BE2C (cell line): Measurements from ENCODE around the gene SGPL1.

Experiments used
- DNase-seq: peaks from one replicate; pipeline ENCODE4 v3.0.0-alpha.2; 2020
- H3K27me3 ChIP-seq: fragments of 250-450 bp; sonication (Bioruptor Pico); 2 replicates; pipeline ENCODE4 v1.5.1; 2020; ENCODE audit warnings: mild to moderate bottlenecking
- H3K36me3 ChIP-seq: fragments of 250-450 bp; sonication (Bioruptor Pico); 2 replicates; pipeline ENCODE4 v1.5.1; 2020; ENCODE audit warnings: mild to moderate bottlenecking
- H3K4me1 ChIP-seq: fragments of 250-450 bp; sonication (Bioruptor Pico); 2 replicates; pipeline ENCODE4 v1.5.1; 2020
- H3K4me3 ChIP-seq: 2 replicates; pipeline ENCODE4 v1.5.1; 2011; ENCODE audit warnings: low read depth, low read length
- H3K9me3 ChIP-seq: fragments of 250-450 bp; sonication (Bioruptor Pico); 2 replicates; pipeline ENCODE4 v1.5.1; 2020
- CTCF ChIP-seq: IDR thresholded peaks from 2 replicates; pipeline ENCODE4 v1.5.1; 2012; ENCODE audit warnings: mild to moderate bottlenecking, low read depth, low read length

SGPL1 gene

GRCh38 chr10:70910486-70911341 lies 95.0 kb downstream of the SGPL1 start:
- H3K4me3 ChIP-seq = no peak overlapping the region

GRCh38 chr10:70911386-70911785 lies 95.6 kb downstream of the SGPL1 start:
- peaks cover 8% of the 10 kb centered on the region for H3K4me1 ChIP-seq
- no peaks in the 10 kb centered on the region for H3K9me3 ChIP-seq
- no peak overlapping the region for H3K4me3 ChIP-seq
- no peaks in the 10 kb centered on the region for H3K36me3 ChIP-seq
- DNase-seq = no peak
- no peak for TF ChIP-seq CTCF
- no peaks in the 10 kb centered on the region for H3K27me3 ChIP-seq

More at GRCh38 chr10:70910486-70911341, 95.0 kb downstream of the SGPL1 start:
- DNase-seq = peak; percentile 4
- Histone ChIP-seq H3K27me3 (no peaks in the 10 kb centered on the region), H3K36me3 (no peaks in the 10 kb centered on the region), H3K9me3 (no peaks in the 10 kb centered on the region), H3K4me1 (peaks cover 8% of the 10 kb centered on the region)
- TF ChIP-seq CTCF = no peak

DNA sequence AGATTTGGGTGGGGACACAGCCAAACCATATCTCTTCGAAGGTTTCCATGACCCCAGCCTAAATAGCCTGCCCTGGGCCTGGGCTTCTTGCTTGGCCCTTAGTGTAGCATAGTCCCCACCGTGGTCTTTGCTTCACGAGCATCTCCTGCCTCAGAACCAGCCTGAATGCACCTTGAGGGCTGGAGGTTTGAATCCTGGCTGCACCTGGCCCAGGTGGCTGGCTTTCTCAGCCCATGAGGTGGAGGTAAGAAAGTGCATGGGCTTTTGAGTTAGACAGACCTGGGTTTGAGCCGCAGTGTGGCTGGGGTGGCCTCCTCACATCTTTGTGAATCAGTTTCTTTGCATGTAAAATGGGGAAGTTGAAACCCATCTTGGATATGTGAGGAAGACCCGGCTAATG lies 96.8 kb downstream of the SGPL1 start:
- Histone ChIP-seq H3K27me3 (no peaks in the 10 kb centered on the region), H3K36me3 (no peaks in the 10 kb centered on the region), H3K9me3 (no peaks in the 10 kb centered on the region), H3K4me1 (peaks cover 8% of the 10 kb centered on the region), H3K4me3 (no peak overlapping the region)
- no peak for TF ChIP-seq CTCF
- peak; percentile 1 for DNase-seq

- Histone ChIP-seq H3K4me3 (no peak overlapping the region), H3K9me3 (no peaks in the 10 kb centered on the region), H3K36me3 (no peaks in the 10 kb centered on the region), H3K4me1 (no peaks in the 10 kb centered on the region; the same call in 1 of the 2 replicates), H3K27me3 (no peaks in the 10 kb centered on the region)
- TF ChIP-seq CTCF = no peak
- peak; percentile 0 for DNase-seq
These were observed 97.6 kb downstream of the SGPL1 start for GRCh38 chr10:70913191-70913892.

DNA sequence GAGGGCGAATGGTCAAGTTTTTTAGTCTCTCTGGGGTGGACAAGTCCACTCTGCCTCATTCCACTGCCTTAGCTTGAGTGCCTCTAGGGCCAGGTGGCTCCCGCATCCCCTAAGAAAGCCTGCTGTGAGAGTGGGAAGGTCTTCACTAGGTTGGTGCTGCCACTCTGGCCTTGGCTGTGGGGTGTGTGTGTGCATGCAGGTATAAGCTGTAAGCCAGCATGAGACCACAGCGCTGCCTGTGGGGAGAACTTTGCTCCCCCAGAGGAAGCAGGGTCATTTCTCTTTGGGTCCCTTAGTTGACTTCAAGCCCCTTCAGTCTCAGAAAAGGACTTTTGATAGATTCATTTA lies 98.1 kb downstream of the SGPL1 start:
- Histone ChIP-seq H3K27me3 (no peaks in the 10 kb centered on the region), H3K4me1 (no peaks in the 10 kb centered on the region; the same call in 1 of the 2 replicates), H3K36me3 (no peaks in the 10 kb centered on the region), H3K4me3 (no peak overlapping the region), H3K9me3 (no peaks in the 10 kb centered on the region)
- DNase-seq = peak; percentile 4
- no peak for TF ChIP-seq CTCF

- peak; percentile 1 for DNase-seq
- Histone ChIP-seq H3K4me3 (no peak overlapping the region), H3K4me1 (no peaks in the 10 kb centered on the region; the same call in 1 of the 2 replicates), H3K27me3 (no peaks in the 10 kb centered on the region), H3K36me3 (no peaks in the 10 kb centered on the region), H3K9me3 (no peaks in the 10 kb centered on the region)
- TF ChIP-seq CTCF = no peak
These were observed 98.6 kb downstream of the SGPL1 start for GRCh38 chr10:70914316-70914864.
